Measurements from ENCODE around the gene SLC5A4. TPM values are rescaled to one million over a fixed set of nuclear protein-coding genes. Genes with fewer than 3 reads are reported as not detected.

SLC5A4 gene
- total RNA-seq, 1 donor from 2014 or later, result not detected

DNA sequence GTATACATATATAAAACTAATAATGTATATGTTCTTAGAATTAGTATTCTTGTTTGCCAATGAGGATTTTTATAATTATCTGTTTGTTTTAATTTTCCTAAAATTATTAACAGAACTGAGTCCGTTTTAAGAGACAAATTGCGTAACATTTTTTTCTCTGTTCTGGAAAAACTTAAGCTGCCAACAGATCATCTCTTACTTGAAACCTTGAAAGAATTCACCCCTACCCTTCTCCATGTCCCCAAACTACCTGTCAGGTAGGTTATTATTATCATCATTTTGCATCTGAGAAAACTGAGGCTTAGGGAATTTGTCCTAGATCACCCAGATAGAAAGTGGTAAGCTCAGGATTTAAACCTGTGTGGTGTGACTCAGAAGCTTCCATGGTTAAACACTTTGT lies 14.7 kb downstream of the SLC5A4 start:
- intact Hi-C loops (cut with DNase I), result no loop called here
- no peak for ATAC-seq (ENCODE audit: poor library complexity)
- DNase-seq, result no peak

DNA sequence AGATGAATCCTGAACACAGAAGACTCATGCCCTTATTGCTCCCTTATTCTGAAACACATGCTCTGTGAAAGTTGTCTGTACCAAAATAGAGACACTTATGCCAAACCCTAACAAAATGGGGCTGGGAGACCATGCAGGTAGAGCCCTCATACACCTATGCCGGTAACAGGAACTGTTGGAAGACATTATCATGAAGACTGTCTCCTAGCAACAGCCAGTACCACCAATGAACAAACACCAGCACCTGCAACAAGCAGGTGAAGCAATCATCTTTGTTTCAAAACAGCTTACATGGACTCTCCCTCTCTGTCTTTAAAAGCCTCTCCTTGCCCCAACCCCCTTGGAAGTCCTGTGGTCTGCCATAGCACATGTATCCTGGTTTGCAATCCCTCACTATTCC lies 17.2 kb downstream of the SLC5A4 start:
- intact Hi-C loops (cut with DNase I), result no loop called here
- ATAC-seq (ENCODE audit: poor library complexity) (no peak), DNase-seq (no peak)

DNA sequence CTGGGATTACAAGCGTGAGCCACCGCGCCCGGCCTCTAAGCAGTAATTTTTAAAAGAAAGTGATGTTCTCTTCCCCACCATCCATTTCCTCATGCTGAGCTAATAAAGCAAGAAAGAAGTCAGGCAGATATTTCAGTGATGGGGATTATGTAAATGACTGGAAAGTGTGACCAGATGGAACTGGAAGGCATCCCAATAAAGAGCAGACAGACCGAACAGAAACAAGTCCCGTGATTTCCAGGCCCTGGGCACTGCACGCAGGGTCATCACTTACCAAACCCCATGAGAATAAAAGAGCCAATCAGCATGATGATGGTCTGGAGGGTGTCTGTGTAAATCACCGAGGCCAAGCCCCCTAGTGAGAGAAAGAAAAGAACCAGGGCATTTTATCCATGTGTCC lies 18.2 kb downstream of the SLC5A4 start:
- intact Hi-C loops (cut with DNase I), result no loop called here
- no peak for ATAC-seq (ENCODE audit: poor library complexity)
- DNase-seq, result no peak

DNA sequence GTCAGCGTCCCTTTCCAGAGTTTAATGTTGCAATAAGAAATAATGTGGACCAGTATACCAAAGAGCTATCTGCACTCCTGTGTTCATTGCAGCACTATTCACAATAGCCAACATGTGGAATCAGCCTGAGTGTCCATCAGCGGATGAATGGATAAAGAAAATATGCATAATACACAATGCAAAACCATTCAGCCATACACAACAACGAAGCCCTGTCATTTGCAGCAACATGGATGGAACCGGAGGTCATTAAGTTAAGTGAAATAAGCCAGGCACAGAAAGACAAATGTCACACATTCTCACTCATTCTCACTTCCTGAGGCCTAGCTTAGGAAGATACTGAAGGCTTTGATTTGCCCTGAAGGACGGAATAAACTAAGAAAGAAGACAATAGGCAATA lies 22.1 kb downstream of the SLC5A4 start:
- no peak for ATAC-seq (ENCODE audit: poor library complexity)
- intact Hi-C loops (cut with DNase I), result no loop called here
- DNase-seq, result no peak

DNA sequence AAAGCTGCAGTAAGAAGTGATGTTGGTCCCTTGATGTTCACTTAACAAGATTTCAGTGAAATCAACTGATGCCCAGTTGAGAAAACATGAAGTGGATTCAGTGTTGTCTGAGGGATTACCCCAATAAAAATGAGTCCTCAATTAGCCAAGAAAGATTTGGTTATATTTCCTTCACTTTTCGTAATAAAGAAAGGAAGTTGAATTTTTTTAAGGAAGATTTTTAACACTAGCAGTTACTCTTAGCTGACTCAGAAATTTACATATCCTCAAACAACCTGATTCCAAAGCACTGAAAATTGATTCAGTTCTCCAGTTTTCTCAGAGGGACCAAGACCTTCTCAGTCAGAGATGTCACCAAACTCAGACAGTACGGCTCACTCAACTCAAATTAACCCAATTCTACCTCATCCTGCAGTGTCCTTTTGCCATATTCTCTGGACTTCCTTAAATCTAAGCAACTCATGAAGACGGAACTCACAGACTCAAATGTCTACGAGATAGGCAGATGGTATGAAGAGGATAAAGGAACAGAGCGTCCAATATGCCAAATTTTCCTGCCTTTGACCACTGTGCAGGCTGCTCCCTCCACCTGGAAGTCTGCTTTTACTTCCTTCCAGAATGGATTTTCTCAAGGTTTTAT lies 22.8 kb downstream of the SLC5A4 start:
- no peak for ATAC-seq (ENCODE audit: poor library complexity)
- no peak for DNase-seq
- intact Hi-C loops (cut with DNase I), result no loop called here

DNA sequence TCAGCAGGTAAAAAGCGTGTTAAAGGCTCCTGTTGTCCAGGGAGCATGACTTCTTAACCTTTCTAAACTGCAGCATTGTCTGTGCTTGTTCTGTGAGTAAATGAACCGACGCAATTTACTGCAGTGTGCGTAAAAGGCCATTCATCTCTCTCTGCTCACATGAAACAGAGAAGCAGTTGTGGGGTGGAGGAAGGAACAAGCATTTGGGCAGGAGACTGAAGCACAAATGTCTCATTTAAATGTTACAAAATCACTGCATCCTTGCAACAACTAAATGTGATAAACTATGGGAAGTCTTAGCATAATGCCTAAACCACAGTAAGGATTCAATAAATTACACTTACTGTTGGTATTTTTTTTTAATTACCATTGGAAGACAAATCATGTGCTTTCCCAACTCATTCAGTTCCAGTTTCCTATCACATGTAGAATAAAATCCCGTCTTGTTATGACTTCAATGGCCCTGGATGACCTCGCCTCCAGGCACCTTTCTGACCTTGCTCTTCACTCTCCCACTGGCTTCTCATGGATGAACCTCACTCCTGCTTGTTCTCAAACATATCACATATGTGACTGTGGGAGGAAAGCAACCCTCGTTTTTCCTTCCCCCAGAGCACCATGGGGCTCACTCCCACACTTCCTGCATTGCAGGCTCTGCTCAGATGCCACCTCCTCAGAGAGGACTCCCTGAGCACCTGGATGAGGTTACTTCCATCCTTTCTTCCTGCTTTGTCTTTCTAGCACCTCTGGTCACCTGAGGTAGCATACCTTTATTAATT lies 28.6 kb downstream of the SLC5A4 start:
- intact Hi-C loops (cut with DNase I), result no loop called here
- ATAC-seq (ENCODE audit: poor library complexity) (no peak), DNase-seq (no peak)

DNA sequence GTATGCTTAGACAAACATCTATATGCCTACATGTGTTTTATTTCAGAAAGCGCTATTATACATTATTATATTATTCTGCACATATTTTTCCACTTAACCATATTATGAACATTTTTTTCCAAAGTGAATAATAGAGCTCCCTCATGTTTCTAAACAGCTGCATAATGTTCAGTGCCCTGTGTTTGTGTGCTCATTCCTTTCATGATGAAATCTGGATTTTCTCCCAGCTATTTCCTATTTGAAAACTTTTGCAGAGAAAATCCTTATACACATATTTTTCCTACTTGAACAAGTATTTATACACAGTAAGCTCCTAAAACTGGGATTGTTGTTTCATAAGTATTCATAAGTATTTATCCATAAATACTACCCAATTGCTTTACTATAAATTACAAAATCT lies 32.2 kb downstream of the SLC5A4 start:
- intact Hi-C loops (cut with DNase I), result no loop called here
- DNase-seq, result no peak
- ATAC-seq (ENCODE audit: poor library complexity), result no peak

DNA sequence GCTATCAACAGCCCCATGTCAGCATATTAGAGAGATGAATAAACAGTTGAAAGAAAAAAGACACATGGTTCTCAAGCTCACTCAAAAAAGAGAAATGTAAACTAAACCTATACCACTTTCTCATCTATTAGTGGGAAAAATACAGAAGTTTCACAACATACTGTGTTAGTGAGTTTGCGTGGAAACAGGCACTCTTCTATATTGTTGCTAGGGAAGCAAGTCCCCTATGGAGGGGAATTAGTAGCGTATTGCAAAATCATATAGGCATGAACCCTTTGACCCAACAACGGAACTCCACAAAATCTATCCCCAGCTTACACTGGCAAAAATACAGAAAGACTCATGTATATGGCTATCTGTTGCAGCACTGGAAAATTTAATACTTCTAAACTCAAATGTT lies 36.1 kb downstream of the SLC5A4 start:
- ATAC-seq (ENCODE audit: poor library complexity), result peak; percentile 45
- DNase-seq, result no peak
- intact Hi-C loops (cut with DNase I), result no loop called here

DNA sequence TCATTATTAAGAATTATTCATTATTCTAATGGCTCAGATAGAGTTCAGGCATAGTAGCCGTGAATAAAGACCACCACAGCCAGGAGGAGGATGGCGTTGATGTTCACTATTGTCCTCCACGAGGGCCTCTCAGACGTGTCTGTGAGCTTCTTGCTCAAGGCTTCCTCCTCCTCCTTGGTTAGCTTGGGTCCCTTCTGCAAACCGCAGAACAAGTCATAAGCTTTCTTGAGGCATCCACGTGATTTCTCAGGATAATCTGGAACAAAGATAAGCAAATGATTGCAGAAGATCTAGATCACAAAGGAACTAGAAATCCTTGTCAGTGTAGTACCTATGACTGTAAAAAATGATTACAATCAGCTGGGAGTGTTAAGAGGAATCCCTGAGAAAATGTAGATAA lies 36.7 kb downstream of the SLC5A4 start:
- intact Hi-C loops (cut with DNase I), result no loop called here
- peak; percentile 46 for ATAC-seq (ENCODE audit: poor library complexity)

DNA sequence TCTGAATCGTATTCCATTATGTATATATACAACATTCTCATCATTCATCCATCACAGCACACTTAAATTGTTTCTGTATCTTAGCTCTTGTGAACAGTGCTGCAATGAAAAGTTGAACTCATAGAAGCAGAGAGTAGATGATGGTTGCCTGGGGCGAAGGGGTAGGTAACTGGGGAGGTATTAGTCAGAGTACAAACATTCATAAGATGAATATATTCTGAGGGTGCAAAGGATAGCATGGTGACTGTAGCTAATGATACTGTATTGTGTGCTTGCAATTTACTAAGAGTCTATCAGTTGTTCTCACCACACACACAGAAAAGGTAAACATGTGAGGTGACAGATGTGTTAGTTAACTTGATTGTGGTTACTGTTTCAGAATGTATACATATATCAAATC lies 37.7 kb downstream of the SLC5A4 start:
- no peak for ATAC-seq (ENCODE audit: poor library complexity)
- intact Hi-C loops (cut with DNase I), result no loop called here
- DNase-seq, result no peak

More for the DNA sequence above, 36.7 kb downstream of the SLC5A4 start:
- DNase-seq, result no peak

DNA sequence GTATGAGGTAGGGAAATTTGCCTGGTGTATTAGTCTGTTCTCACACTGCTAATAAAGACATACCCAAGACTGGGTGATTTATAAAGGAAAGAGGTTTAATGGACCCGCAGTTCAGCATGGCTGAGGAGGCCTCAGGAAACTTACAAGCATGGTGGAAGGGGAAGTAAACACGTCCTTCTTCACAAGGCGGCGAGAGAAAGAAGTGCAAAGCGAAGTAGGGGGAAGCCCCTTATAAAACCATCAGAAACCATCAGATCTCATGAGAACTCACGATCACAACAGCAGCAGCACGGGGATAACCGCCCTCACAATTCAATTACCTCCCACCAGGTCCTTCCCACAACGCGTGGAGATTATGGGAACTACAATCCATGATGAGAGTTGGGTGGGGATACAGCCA lies 38.2 kb downstream of the SLC5A4 start:
- ATAC-seq (ENCODE audit: poor library complexity) (no peak), DNase-seq (no peak)
- intact Hi-C loops (cut with DNase I), result no loop called here

DNA sequence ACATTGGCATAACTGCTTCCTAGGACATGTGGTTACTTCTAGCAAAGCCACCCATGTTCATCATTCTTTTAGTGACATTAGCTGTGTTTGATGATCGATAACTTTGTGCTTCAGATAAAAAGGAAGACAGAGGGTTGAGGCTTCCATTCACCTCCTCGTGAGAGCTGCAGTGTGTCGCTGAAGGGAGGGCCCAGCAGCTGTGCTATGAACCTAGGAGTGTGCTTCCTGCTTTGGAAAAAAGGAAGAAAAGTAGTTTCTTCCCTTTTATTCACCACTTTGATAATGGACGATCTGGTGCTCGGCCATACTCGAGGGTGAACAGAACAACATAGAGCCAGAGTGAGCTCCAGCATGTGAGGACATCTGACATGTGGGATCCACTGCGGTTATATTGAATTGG lies 44.1 kb downstream of the SLC5A4 start:
- intact Hi-C loops (cut with DNase I), result no loop called here
- ATAC-seq (ENCODE audit: poor library complexity), result no peak
- DNase-seq, result no peak

DNA sequence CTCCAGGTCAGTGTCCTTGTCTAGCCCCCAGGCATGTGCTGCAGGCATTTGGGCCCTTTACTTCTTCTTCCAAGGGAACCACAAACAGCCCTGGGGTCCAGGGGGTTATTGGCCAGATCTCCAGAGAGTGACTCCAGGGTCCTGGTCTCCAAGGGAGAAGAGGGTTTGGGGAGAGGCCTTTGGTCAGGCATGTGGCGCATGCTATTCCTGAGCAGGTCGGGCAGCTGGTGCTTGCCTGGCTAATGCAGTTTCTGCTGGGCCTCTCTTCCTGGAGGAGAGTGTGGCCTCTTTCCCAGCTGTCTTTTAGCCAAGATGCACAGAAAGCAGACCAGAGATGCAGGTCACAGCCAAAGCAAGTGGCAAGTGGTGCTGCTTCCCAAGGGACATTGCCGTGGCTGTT lies 46.5 kb downstream of the SLC5A4 start:
- DNase-seq, result no peak
- intact Hi-C loops (cut with DNase I), result loop anchor here (10.0 kb wide), 1 partner anchor 234 kb away; no protein-coding TSS in a partner anchor
- ATAC-seq (ENCODE audit: poor library complexity), result no peak

DNA sequence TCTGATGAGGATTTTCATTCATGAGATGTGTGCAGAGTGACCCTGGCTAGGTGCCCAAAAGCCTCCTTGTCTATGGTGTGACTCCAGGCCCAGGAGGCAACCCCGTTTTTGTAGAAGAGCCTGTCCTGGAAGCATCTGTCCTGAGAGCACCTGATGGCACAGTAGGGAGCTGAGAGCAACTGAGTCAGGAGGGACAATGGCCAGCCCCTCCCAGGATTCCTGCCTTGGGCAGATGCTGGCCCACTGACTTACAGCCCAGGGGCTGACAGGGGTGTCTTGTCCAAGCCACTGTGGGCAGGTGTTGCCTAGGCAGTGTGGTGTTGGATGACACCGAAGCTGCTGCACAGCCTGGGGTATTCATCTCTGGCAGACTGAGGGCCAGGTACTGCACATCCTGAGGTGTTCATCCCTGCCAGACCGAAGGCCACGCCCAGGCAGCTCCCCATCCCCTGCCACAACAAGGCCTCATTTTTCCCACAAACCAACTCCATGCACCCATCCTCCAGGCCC lies 47.1 kb downstream of the SLC5A4 start:
- DNase-seq, result no peak
- ATAC-seq (ENCODE audit: poor library complexity), result no peak
- intact Hi-C loops (cut with DNase I), result loop anchor here (10.0 kb wide), 1 partner anchor 233 kb away; no protein-coding TSS in a partner anchor

DNA sequence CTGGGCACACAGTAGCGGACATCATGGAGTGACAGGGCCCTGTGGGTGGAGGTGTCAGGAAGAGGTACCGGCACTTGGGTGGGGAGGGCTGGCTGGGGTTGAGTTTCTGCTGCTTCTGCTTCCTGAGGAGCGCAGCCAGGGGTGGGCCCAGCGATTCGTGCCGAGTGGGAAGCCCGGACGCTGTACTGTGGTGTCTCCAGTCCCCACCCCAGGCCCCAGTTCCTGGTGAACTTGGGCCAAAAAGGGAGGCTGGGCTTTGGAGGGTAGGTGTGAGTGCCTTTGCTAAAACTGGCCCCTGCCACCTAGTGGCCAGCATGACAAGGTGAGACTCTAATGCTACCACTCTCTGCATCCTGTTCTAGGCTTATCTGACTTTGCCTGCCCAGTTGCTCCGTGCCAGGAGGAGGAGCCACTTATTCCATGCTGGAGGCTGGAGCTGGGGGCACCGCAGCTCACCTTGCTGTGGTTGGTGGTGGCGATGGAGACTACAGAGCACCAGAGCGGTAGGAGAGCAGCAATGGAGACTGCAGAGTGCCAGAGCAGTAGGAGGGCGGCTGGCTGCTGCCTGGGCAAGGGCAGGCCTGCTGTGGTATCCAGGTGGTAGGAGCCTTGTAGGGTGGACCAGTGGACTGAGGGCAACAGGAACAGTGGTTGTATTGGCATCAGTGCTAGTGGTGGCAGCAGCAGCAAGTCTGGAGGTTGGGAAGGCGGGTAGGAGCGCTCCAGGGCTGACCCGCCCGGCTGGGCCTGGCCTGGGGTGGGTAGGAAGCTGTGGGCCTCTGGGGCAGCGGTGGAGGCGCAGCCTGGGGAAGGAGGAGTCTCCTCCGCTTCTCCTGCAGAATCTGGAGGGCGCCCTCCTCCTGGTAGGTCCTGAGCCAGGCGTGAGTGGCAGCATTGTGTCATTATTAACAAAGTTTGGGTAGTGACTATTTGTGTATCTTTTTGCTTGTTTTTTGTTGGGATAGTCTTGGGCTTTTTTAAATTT lies 48.1 kb downstream of the SLC5A4 start:
- no peak for ATAC-seq (ENCODE audit: poor library complexity)
- no peak for DNase-seq
- intact Hi-C loops (cut with DNase I), result loop anchor here (10.0 kb wide), 1 partner anchor 232 kb away; no protein-coding TSS in a partner anchor

DNA sequence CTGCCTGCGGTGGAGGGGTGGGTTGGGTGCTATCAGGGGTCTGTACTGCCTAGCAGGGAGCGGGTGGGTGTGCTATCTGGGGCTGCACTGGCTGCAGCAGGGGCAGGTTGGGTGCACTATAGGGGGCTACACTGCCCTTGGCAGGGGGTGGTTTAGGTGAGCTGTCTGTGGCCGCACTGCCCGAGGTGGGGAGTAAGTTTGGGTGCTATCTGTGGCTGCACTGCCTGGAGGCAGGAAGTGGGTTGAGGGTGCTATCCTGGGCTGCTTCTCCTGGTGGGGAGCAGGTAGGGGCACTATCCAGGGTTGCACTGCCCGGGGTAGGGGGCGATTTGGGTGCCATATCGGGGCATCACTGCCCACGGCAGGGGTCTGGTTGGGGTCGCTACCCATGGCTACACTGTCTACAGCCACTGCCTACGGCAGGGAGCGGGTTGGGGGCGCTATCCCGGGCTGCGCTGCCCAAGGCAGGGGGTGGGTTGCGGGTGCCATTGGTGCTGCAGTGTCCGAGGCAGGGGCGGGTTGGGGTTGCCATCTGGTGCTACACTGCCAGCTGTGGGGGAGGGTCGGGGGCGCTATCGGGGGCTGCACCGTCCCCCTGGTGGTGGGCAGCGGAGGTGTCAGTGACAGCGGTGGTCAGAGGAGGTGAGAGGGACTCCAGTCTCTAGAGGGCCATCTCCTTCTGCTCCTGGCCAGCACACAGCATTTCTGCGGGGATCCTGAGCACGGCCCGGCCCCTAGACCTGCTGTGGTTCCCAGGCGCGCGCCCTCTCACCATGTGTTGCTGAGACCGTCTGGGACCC lies 49.0 kb downstream of the SLC5A4 start:
- ATAC-seq (ENCODE audit: poor library complexity) (no peak), DNase-seq (no peak)
- intact Hi-C loops (cut with DNase I), result loop anchor here (10.0 kb wide), 1 partner anchor 231 kb away; no protein-coding TSS in a partner anchor

DNA sequence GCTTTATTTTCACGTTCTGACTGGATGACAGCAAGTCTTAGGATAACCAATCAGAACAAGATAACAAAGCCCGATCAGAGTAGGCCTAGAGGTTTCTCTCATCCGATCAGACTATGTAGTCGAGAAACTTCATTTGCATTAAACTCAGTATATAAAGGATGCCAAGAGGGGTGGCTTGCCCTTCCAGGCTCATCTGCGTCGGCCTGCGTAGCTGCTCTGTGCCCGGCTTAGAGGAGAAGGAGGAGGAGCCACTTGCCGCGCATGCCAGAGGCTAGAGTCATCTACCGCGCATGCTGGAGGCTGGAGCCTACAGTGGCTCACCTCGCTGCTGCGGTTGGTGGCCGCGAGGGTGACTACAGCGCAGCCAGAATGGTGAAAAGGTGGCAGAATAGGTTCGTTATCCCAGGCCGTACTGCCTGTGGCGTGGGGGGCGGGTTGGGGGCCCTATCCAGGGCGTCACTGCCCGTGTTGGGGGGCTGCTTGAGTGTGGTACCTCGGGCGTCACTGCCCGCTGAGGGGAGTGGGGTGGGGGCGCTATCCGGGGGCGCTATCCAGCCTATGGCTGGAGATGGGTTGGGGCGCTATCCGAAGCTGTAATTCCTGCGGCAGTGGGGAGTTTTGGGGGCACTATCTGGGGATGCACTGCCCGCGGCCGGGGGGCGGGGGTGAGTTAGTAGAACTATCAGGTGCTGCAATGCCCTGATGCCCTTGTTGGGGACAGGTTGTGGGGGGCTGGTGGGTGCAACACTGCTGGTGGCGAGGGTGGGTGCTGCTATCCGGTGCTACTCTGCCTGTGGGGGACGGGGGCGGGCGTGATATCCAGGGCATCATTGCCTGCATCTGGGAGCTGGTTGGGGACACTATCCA lies 50.1 kb downstream of the SLC5A4 start, which contains the start of gene RFPL2:
Gene RFPL2, minus strand, starts transcription at position 218 of the 867 bp plus-strand sequence. CDS start 2,622 bp downstream, outside the sequence.
- no peak for DNase-seq
- intact Hi-C loops (cut with DNase I), result loop anchor here (10.0 kb wide), 1 partner anchor 230 kb away; no protein-coding TSS in a partner anchor
- peak; percentile 60 for ATAC-seq (ENCODE audit: poor library complexity)
